ENCODE data around the gene ANKRD63. TPM values are rescaled to one million over a fixed set of nuclear protein-coding genes. Genes with fewer than 3 reads are reported as not detected.

Gene ANKRD63
- total RNA-seq, 1 donor = not detected

- TF ChIP-seq, protein P1, sequence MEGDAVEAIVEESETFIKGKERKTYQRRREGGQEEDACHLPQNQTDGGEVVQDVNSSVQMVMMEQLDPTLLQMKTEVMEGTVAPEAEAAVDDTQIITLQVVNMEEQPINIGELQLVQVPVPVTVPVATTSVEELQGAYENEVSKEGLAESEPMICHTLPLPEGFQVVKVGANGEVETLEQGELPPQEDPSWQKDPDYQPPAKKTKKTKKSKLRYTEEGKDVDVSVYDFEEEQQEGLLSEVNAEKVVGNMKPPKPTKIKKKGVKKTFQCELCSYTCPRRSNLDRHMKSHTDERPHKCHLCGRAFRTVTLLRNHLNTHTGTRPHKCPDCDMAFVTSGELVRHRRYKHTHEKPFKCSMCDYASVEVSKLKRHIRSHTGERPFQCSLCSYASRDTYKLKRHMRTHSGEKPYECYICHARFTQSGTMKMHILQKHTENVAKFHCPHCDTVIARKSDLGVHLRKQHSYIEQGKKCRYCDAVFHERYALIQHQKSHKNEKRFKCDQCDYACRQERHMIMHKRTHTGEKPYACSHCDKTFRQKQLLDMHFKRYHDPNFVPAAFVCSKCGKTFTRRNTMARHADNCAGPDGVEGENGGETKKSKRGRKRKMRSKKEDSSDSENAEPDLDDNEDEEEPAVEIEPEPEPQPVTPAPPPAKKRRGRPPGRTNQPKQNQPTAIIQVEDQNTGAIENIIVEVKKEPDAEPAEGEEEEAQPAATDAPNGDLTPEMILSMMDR (IDR thresholded peaks at IDR 0.05; ENCODE audit: insufficient read depth, low read length) = no peak
- H3K4me3 ChIP-seq (ENCODE audit: low read depth, low read length) = no peak overlapping the region
- DNase-seq (ENCODE audit: low read depth) = no peak
These were observed 36.2 kb downstream of the ANKRD63 start for GRCh38 chr15:40246496-40247280.

DNA sequence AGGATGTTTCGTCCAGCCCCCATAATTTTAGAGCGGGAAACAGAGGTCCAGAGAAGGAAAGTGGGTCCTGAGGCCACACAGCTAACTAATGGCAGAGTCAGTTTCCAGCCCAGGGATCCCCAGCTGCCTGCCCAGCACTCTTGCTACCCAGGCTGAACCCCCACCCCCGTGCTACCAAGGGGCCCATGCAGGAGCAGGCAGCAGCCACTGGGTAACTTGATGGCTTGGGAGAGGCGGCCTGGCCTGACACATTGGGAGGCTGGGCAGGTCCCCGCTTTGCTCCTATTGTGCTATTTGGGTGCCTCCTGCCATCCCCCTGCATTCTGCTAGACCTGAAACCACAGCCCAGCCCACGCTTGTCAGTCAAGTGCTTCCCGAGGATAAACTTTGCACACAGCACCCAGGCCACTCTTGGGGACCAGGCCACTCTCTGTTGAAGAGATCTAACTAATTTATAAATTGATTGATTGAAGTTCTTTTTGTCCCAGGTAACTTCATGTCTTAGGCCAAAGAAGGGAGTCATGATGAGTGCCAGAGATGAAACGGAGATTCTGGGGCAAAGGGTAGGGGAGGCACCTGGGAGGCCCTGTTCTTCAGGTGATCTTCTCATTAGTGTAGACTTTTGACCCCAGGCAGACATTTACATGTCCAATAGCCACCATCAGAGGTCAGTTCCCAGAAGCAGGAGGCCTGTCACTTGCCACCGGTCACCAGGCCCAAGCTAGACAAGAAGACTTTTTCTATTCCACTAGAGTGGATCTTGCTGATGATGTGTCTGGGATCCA lies 37.0 kb downstream of the ANKRD63 start:
- TF ChIP-seq, protein P1 (IDR thresholded peaks at IDR 0.05; ENCODE audit: insufficient read depth, low read length) = no peak
- DNase-seq (ENCODE audit: low read depth) = no peak
- H3K4me3 ChIP-seq (ENCODE audit: low read depth, low read length) = no peak overlapping the region

- TF ChIP-seq, protein P1 (IDR thresholded peaks at IDR 0.05; ENCODE audit: insufficient read depth, low read length) = no peak
- no peak overlapping the region for H3K4me3 ChIP-seq (ENCODE audit: low read depth, low read length)
- DNase-seq (ENCODE audit: low read depth) = no peak
These were observed 37.8 kb downstream of the ANKRD63 start for GRCh38 chr15:40244961-40245523.

GRCh38 chr15:40243126-40243810 lies 39.6 kb downstream of the ANKRD63 start:
- no peak overlapping the region for H3K4me3 ChIP-seq (ENCODE audit: low read depth, low read length)
- TF ChIP-seq, protein P1 (IDR thresholded peaks at IDR 0.05; ENCODE audit: insufficient read depth, low read length) = no peak
- DNase-seq (ENCODE audit: low read depth) = no peak

DNA sequence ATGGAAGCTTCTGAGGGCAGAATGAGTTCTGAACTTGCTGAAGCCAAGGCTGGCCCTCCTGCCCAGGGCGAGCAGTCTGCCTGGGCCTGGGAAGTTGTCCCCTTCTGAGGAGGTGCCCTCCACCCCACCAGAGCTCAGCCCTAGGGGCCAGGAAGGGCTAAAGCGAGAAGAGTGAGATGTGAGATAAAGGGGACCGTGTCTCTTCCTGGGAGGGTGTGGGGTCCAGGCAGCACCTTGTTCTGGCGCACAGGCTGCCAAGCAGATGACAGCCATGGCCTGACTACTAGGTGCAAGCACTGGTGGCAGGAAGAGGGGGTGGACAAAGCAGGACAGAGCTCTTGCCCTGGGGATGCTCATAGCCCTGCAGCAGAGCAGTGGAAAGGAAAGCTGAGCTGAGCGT lies 40.3 kb downstream of the ANKRD63 start:
- no peak overlapping the region for H3K4me3 ChIP-seq (ENCODE audit: low read depth, low read length)
- TF ChIP-seq, protein P1 (IDR thresholded peaks at IDR 0.05; ENCODE audit: insufficient read depth, low read length) = no peak
- DNase-seq (ENCODE audit: low read depth) = no peak

- no peak for DNase-seq (ENCODE audit: low read depth)
- TF ChIP-seq, protein P1 (IDR thresholded peaks at IDR 0.05; ENCODE audit: insufficient read depth, low read length) = no peak
- H3K4me3 ChIP-seq (ENCODE audit: low read depth, low read length) = no peak overlapping the region
These were observed 40.7 kb downstream of the ANKRD63 start for GRCh38 chr15:40242213-40242599.

Data from fibroblast of the aortic adventitia (primary cell).